ENCODE results near the gene STMND1.

STMND1 gene

GRCh38 chr6:17081860-17082508 is 19.9 kb upstream of the STMND1 start:
- TF ChIP-seq CTCF (IDR thresholded peaks at IDR 0.05; ENCODE audit: borderline replicate concordance, control extremely low read depth, extremely low read depth, insufficient read depth, missing control alignments), result no peak
- DNase-seq (ENCODE audit: low spot score), result no peak
- in situ Hi-C loops (cut with MboI; ENCODE audit: low sequenced_read_pairs, unreplicated experiment), result loop anchor here (10.0 to 25.0 kb wide), 3 partner anchors 95 to 745 kb away; no protein-coding TSS in a partner anchor

- in situ Hi-C loops (cut with MboI; ENCODE audit: low sequenced_read_pairs, unreplicated experiment), result loop anchor here (10.0 to 25.0 kb wide), 3 partner anchors 96 to 746 kb away; no protein-coding TSS in a partner anchor
- TF ChIP-seq CTCF (IDR thresholded peaks at IDR 0.05; ENCODE audit: borderline replicate concordance, control extremely low read depth, extremely low read depth, insufficient read depth, missing control alignments), result no peak
- no peak for DNase-seq (ENCODE audit: low spot score)
These were observed 18.5 kb upstream of the STMND1 start for GRCh38 chr6:17083397-17083796.

GRCh38 chr6:17086469-17086868 is 15.4 kb upstream of the STMND1 start:
- DNase-seq (ENCODE audit: low spot score), result peak; percentile 43
- peak; percentile 54 for TF ChIP-seq CTCF (IDR thresholded peaks at IDR 0.05; ENCODE audit: borderline replicate concordance, control extremely low read depth, extremely low read depth, insufficient read depth, missing control alignments)
- in situ Hi-C loops (cut with MboI; ENCODE audit: low sequenced_read_pairs, unreplicated experiment), result loop anchor here (10.0 to 25.0 kb wide), 3 partner anchors 99 to 749 kb away; no protein-coding TSS in a partner anchor

GRCh38 chr6:17088091-17088611 is 13.7 kb upstream of the STMND1 start:
- DNase-seq (ENCODE audit: low spot score), result no peak
- in situ Hi-C loops (cut with MboI; ENCODE audit: low sequenced_read_pairs, unreplicated experiment), result loop anchor here (10.0 to 25.0 kb wide), 3 partner anchors 101 to 751 kb away; no protein-coding TSS in a partner anchor

GRCh38 chr6:17091122-17091521 is 10.7 kb upstream of the STMND1 start:
- no peak for DNase-seq (ENCODE audit: low spot score)
- TF ChIP-seq CTCF (IDR thresholded peaks at IDR 0.05; ENCODE audit: borderline replicate concordance, control extremely low read depth, extremely low read depth, insufficient read depth, missing control alignments), result no peak

More at GRCh38 chr6:17088091-17088611, 13.7 kb upstream of the STMND1 start:
- TF ChIP-seq CTCF (IDR thresholded peaks at IDR 0.05; ENCODE audit: borderline replicate concordance, control extremely low read depth, extremely low read depth, insufficient read depth, missing control alignments), result no peak

GRCh38 chr6:17093686-17094085 is 8.2 kb upstream of the STMND1 start:
- in situ Hi-C loops (cut with MboI; ENCODE audit: low sequenced_read_pairs, unreplicated experiment), result loop anchor here (25.0 kb wide), 2 partner anchors 106 to 756 kb away; no protein-coding TSS in a partner anchor
- no peak for DNase-seq (ENCODE audit: low spot score)
- no peak for TF ChIP-seq CTCF (IDR thresholded peaks at IDR 0.05; ENCODE audit: borderline replicate concordance, control extremely low read depth, extremely low read depth, insufficient read depth, missing control alignments)

More at GRCh38 chr6:17091122-17091521, 10.7 kb upstream of the STMND1 start:
- in situ Hi-C loops (cut with MboI; ENCODE audit: low sequenced_read_pairs, unreplicated experiment), result loop anchor here (25.0 kb wide), 2 partner anchors 104 to 754 kb away; no protein-coding TSS in a partner anchor

Measured in GM13976 (cell line).